H1 (cell line): ENCODE measurements around the gene RAET1L.

Experiments used
- ATF2 ChIP-seq: IDR thresholded peaks from 2 replicates; pipeline ENCODE4 v1.6.1; 2012; ENCODE audit warnings: low read length, inconsistent platforms
- EGR1 ChIP-seq: IDR thresholded peaks from 2 replicates; pipeline ENCODE4 v1.6.1; 2011; ENCODE audit warnings: low read depth, low read length, borderline replicate concordance
- HDAC6 ChIP-seq: IDR thresholded peaks from one replicate; pipeline ENCODE4 v1.7.1; 2012; ENCODE audit warnings: low read depth, mild to moderate bottlenecking, inconsistent platforms, low read length, moderate library complexity
- KDM1A ChIP-seq: fragments of 200-600, 300-600 bp; sonication (generic); IDR thresholded peaks from 2 replicates; pipeline ENCODE4 v1.7.1; 2016; ENCODE audit warnings: mild to moderate bottlenecking, low read length, borderline replicate concordance
- POLR2A ChIP-seq, 2 experiments: IDR thresholded peaks; 1 replicate in 1 of 2; 2 replicates in 1 of 2; pipeline ENCODE4 v1.6.1; 2011; ENCODE audit warnings: low read depth in 2 of 2, low read length in 2 of 2, mild to moderate bottlenecking in 2 of 2; ENCODE audit errors: control extremely low read depth in 1 of 2
- POLR2AphosphoS5 ChIP-seq: IDR thresholded peaks from 2 replicates; pipeline ENCODE4 v1.6.1; 2011; ENCODE audit warnings: low read depth, low read length
- YY1 ChIP-seq: IDR thresholded peaks from 2 replicates; pipeline ENCODE4 v1.6.1; 2011; ENCODE audit warnings: low read depth, mild to moderate bottlenecking, low read length

DNA sequence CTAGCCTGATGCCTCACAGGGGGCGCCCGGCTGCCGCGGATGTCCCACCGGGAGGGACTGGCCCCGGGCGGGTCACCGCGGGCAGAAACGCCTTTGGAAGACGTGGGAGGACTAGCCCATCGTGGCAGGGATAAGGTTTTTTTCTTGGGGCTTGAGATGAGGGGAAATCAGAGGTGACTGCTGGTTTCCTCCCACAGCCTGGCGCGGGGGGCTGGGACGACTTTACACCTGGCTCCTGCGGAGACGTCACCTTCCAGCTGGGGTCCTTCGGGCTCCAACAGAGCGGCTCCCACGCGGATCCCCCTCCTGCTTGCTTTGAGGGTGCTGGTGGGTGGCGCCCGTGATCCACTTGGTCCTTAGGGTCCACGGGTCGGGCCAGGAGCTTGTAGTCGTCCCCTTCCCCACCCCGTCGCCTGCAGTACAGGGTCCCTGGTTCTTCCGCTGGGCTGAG lies 32.2 kb upstream of the RAET1L start:
- TF ChIP-seq KDM1A = no peak
- TF ChIP-seq YY1 = no peak
- no peak for TF ChIP-seq POLR2A (IDR thresholded peaks at IDR 0.05; ENCODE audit: control extremely low read depth in 1 of 2, low read depth in 2 of 2, low read length in 2 of 2)
- no peak for TF ChIP-seq POLR2AphosphoS5
- TF ChIP-seq ATF2 = no peak
- TF ChIP-seq EGR1 = no peak
- no peak for TF ChIP-seq HDAC6
